GM12891 (cell line): Measurements from ENCODE around the gene CCDC157.

Experiments used
- PAX5 ChIP-seq: IDR thresholded peaks from 2 replicates; pipeline ENCODE4 v1.6.1; 2011; ENCODE audit warnings: low read length, moderate library complexity, mild to moderate bottlenecking; ENCODE audit not compliant: insufficient read depth, severe bottlenecking
- POLR2A ChIP-seq: IDR thresholded peaks from 2 replicates; pipeline ENCODE4 v1.6.1; 2011; ENCODE audit warnings: low read depth, low read length, control low read depth
- POLR2AphosphoS5 ChIP-seq: IDR thresholded peaks from 2 replicates; pipeline ENCODE4 v1.6.1; 2011; ENCODE audit warnings: low read depth, low read length, control low read depth
- POU2F2 ChIP-seq: IDR thresholded peaks from 2 replicates; pipeline ENCODE4 v1.6.1; 2011; ENCODE audit warnings: low read depth, mild to moderate bottlenecking, control low read depth, low read length, moderate library complexity
- SPI1 ChIP-seq: IDR thresholded peaks from 2 replicates; pipeline ENCODE4 v1.6.1; 2011; ENCODE audit warnings: low read depth, low read length, control low read depth
- TAF1 ChIP-seq: IDR thresholded peaks from 2 replicates; pipeline ENCODE4 v1.6.1; 2011; ENCODE audit warnings: low read depth, low read length, control low read depth

DNA sequence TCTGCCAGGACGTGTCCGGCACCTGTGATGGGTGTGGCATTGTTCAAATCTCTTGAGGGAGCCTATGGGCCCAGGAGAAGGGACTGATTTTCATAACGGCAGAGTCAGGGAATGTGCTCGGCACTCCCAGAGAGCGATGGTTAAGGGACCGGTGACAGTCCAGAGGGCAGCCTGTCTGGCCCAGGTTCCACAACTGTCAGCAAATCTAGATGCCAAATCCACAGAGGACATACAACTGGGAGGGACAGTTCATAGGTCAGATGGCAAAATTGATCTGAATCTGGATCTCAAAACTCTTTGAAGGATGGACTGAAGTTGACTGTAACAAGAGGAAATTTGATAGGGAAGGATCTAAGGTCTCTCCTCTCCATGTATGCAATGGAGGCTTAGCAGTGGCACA, 47.5 kb downstream of the CCDC157 start:
- TF ChIP-seq POLR2A (no peak), POLR2AphosphoS5 (no peak), TAF1 (no peak), SPI1 (no peak), POU2F2 (no peak), PAX5 (no peak)
